GM10266 (cell line): ENCODE data around the gene C22orf42.
"Not testable (repeated sequence)": the region's sequence is repeated elsewhere in the genome, so short reads cannot be mapped to it uniquely, and the experiment has no call there.

ENCODE experiments used
- DNase-seq: peaks from one replicate; pipeline ENCODE4 v3.0.0; 2012; ENCODE audit errors: extremely low spot score
- CTCF ChIP-seq: IDR thresholded peaks from 2 replicates; pipeline ENCODE4 v1.5.1; 2012; ENCODE audit warnings: mild to moderate bottlenecking, low read depth; ENCODE audit not compliant: control insufficient read depth, insufficient read depth; ENCODE audit errors: missing control alignments

The C22orf42 gene

GRCh38 chr22:32144496-32145274 lies 14.4 kb downstream of the C22orf42 start:
- TF ChIP-seq CTCF, result no peak
- no peak for DNase-seq

GRCh38 chr22:32142600-32142999 lies 16.5 kb downstream of the C22orf42 start:
- TF ChIP-seq CTCF, result no peak

DNA sequence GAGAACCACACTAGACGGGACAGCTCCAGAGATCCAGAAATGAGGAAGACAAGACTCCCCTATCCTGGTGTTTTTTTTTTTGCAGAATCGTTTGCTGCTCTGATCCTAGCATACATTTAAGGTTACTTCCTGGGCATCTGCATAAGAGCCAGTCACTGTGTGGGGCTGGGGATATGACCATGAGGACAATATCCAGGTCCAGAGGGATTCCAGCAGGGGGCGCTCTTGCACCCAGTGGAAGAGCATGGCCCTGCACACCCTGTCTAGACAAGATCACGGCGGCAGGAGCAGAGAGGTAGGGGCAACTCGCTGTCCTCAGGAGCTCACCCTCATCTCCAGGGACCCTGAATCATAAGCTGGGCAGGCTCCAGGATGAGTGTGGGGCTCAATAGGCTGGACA lies 18.4 kb downstream of the C22orf42 start:
- peak; percentile 18 for TF ChIP-seq CTCF

More at GRCh38 chr22:32142600-32142999, 16.5 kb downstream of the C22orf42 start:
- DNase-seq, result no peak

DNA sequence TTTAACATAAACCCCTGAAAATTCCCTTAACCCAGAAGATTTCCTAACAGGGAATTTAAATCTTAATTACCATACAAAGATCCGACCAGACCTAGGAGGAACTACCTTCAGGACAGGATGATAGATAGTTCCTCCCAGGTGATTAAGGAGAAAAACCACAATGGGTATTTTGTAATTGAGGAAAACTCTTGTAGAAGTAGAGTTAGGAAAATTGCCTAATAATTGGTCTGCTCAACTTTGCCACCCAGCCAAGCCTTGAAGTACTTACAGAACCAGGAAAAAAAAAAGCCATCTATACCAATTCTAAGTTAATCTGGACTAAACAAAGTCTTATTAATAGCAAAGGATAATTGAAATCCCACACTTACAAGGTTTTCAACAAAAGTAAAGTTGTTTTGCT lies 20.5 kb downstream of the C22orf42 start:
- not testable (repeated sequence) for DNase-seq

More for the DNA sequence above, 18.4 kb downstream of the C22orf42 start:
- DNase-seq, result not testable (repeated sequence)

GRCh38 chr22:32137731-32138324 lies 21.3 kb downstream of the C22orf42 start:
- peak; percentile 38 for DNase-seq

- not testable (repeated sequence) for DNase-seq
These were observed 22.2 kb downstream of the C22orf42 start for GRCh38 chr22:32136881-32137280.

DNA sequence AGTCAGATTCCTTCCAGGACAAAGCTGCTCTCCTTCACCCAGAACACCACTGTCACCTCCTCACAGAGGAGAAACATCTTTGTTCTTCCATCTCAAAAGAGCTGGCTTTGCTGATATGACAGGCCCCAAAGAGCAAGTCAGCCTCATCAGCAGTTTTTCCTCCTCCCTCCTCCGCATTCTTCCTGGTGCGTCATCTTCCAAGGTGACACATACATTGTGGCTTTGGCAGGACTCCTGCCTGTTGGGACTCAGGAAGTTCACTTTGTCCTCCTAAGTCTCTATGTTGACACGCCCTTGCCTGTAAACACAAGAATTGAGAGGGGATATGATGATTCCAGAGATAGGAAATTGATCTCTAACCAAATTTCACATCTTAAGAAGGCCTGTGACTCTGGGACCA lies 23.1 kb downstream of the C22orf42 start:
- not testable (repeated sequence) for DNase-seq

DNA sequence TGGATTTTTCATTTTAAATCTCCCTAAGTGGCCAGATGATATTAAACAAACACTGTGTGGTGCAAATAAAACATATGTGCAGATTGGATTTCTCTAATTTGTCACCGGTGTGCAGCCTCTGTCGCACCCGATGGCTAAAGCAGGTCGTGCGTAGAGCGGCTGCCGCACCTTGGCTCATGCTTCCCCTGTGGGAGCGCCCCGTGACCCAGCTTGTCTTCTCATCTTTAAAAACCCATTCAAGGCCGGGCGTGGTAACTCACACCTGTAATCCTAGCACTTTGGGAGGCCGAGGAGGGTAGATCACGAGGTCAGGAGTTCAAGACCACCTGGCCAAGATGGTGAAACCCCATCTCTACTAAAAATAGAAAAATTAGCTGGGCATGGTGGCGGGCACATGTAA lies 24.3 kb downstream of the C22orf42 start:
- DNase-seq, result not testable (repeated sequence)

DNA sequence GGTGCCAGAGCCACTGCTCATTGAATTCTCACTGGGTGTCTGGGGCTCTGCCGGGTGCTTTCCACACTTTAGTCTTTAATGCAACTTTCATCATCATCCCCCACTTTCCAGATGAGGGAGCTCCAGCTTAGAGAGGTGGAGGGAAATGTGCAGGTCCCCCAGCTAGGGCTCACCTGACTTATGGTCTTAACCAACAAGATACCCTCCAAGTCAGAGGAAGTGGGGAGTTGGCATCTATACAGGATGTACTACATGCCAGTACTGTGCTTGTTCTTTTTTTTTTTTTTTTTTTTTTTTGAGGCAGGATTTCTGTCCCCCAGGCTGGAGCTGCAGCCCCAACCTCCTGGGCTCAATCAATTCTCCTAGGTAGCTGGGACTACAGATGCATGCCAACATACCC lies 26.3 kb downstream of the C22orf42 start:
- no peak for TF ChIP-seq CTCF
- no peak for DNase-seq

GRCh38 chr22:32132126-32132525 lies 27.0 kb downstream of the C22orf42 start:
- TF ChIP-seq CTCF, result no peak
- DNase-seq, result no peak
